ENCODE results near the gene PNPLA7. TPM values are rescaled to one million over a fixed set of nuclear protein-coding genes. Genes with fewer than 3 reads are reported as not detected.

The PNPLA7 gene
- total RNA-seq, 1 experiment from 2014 or later: 0.77 TPM

DNA sequence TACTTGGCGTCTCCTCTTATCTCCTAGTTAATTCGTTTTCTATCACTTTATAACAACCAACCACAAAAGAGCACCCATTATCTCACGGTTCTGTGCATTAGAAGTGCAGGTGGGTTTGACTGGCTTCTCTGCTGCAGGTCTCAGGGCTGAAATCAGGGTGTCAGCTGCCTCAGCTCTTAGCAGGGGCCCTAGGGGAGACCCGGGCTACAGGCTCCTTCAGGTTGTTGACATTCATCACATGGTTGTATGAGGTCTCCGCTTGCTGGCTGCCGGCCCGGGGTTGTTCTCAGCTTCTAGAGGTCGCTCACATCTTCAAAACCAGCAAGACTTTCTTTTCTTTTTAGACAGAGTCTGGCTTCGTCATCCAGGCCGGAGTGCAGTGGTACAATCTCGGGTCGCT, 43.0 kb upstream of the PNPLA7 start:
- ChIA-PET CTCF (no interaction called here), POLR2A (ENCODE audit: unreplicated experiment) (no interaction called here)
- BruUV-seq (replicated peaks): no TSS peak
- H3F3A ChIP-seq (ENCODE audit: low read length, unreplicated experiment): no peaks in the 10 kb centered on the region
- TF ChIP-seq EZH2phosphoT487 (IDR thresholded peaks at IDR 0.05; ENCODE audit: borderline replicate concordance, low read length) (no peak), EZH2 (IDR thresholded peaks at IDR 0.05; ENCODE audit: low read length, unreplicated experiment) (no peak)
- TF ChIP-seq, protein P1, sequence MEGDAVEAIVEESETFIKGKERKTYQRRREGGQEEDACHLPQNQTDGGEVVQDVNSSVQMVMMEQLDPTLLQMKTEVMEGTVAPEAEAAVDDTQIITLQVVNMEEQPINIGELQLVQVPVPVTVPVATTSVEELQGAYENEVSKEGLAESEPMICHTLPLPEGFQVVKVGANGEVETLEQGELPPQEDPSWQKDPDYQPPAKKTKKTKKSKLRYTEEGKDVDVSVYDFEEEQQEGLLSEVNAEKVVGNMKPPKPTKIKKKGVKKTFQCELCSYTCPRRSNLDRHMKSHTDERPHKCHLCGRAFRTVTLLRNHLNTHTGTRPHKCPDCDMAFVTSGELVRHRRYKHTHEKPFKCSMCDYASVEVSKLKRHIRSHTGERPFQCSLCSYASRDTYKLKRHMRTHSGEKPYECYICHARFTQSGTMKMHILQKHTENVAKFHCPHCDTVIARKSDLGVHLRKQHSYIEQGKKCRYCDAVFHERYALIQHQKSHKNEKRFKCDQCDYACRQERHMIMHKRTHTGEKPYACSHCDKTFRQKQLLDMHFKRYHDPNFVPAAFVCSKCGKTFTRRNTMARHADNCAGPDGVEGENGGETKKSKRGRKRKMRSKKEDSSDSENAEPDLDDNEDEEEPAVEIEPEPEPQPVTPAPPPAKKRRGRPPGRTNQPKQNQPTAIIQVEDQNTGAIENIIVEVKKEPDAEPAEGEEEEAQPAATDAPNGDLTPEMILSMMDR (conservative IDR thresholded peaks at IDR 0.05; ENCODE audit: low read depth, low read length): no peak
- no peak overlapping the region for H2AFZ ChIP-seq (ENCODE audit: low read length)
- H4K20me1 ChIP-seq (ENCODE audit: low read length): 0 out of 2 replicates have a peak, but pooled peaks cover 8% of the 10 kb centered on the region
- H3K79me2 ChIP-seq (ENCODE audit: low read length): peaks cover 16% of the 10 kb centered on the region
- H3K27ac ChIP-seq (ENCODE audit: low read length): no peak overlapping the region
- H3K27me3 ChIP-seq (ENCODE audit: low read length): no peaks in the 10 kb centered on the region
- H3K9ac ChIP-seq (ENCODE audit: low read length): no peak overlapping the region
- DNase-seq (no peak), ATAC-seq (no peak)
- H3K9me2 ChIP-seq (replicated peaks; ENCODE audit: low read length): no peaks in the 10 kb centered on the region
- no peaks in the 10 kb centered on the region for H3K9me3 ChIP-seq (ENCODE audit: low read length)
- no peak overlapping the region for H3K4me3 ChIP-seq (ENCODE audit: low read length)
- intact Hi-C loops (cut with micrococcal nuclease): no loop called here
- H3K4me2 ChIP-seq (ENCODE audit: low read length): no peak overlapping the region
- peaks cover 3% of the 10 kb centered on the region; the same call in 1 of the 2 replicates for H3K36me3 ChIP-seq (ENCODE audit: low read depth, low read length)
- H3K4me1 ChIP-seq (ENCODE audit: insufficient read depth, low read length): 0 out of 2 replicates have a peak, but pooled peaks cover 9% of the 10 kb centered on the region

DNA sequence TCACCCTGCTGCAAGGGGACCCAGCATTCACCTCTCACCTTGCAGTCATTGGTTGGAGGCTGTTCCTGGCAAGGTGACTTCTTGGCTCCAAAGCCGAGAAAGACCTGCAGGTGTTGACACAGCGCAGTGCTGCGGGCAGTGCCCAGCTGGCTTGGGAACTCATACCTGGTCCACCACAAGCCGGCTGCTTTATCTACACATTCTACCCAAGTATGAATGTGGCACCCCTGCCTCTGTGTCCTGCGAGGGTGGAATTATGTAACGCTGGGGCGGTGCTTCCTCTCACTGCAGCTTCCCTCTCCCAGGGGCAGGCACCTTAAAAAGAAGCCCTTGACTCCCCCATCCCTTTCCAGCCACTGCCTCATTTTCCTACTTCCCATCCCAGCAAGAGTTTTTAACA, 42.6 kb upstream of the PNPLA7 start:
- no peaks in the 10 kb centered on the region for H3F3A ChIP-seq (ENCODE audit: low read length, unreplicated experiment)
- CTCF ChIA-PET: interaction anchor here (0.6 kb wide), 1 partner anchor 153 kb away, joined by 3 read pairs; no protein-coding TSS in a partner anchor

More for the DNA sequence above, 42.6 kb upstream of the PNPLA7 start:
- no peaks in the 10 kb centered on the region for H3K27me3 ChIP-seq (ENCODE audit: low read length)
- H3K4me2 ChIP-seq (ENCODE audit: low read length): no peak overlapping the region
- no peak overlapping the region for H3K4me3 ChIP-seq (ENCODE audit: low read length)
- intact Hi-C loops (cut with micrococcal nuclease): no loop called here
- no peak overlapping the region for H3K27ac ChIP-seq (ENCODE audit: low read length)
- H3K9me3 ChIP-seq (ENCODE audit: low read length): no peaks in the 10 kb centered on the region
- peaks cover 7% of the 10 kb centered on the region; the same call in 1 of the 2 replicates for H3K36me3 ChIP-seq (ENCODE audit: low read depth, low read length)
- 0 out of 2 replicates have a peak, but pooled peaks cover 8% of the 10 kb centered on the region for H4K20me1 ChIP-seq (ENCODE audit: low read length)
- BruUV-seq (replicated peaks): no TSS peak
- POLR2A ChIA-PET (ENCODE audit: unreplicated experiment): no interaction called here
- no peak for DNase-seq
- no peak for ATAC-seq
- no peaks in the 10 kb centered on the region for H3K9me2 ChIP-seq (replicated peaks; ENCODE audit: low read length)
- H3K9ac ChIP-seq (ENCODE audit: low read length): no peak overlapping the region
- no peak overlapping the region for H2AFZ ChIP-seq (ENCODE audit: low read length)
- 0 out of 2 replicates have a peak, but pooled peaks cover 9% of the 10 kb centered on the region for H3K4me1 ChIP-seq (ENCODE audit: insufficient read depth, low read length)
- H3K79me2 ChIP-seq (ENCODE audit: low read length): peaks cover 20% of the 10 kb centered on the region
- TF ChIP-seq EZH2 (IDR thresholded peaks at IDR 0.05; ENCODE audit: low read length, unreplicated experiment) (no peak), EZH2phosphoT487 (IDR thresholded peaks at IDR 0.05; ENCODE audit: borderline replicate concordance, low read length) (no peak)
- TF ChIP-seq, protein P1 (conservative IDR thresholded peaks at IDR 0.05; ENCODE audit: low read depth, low read length): no peak
